Stimulated activated naive CD4-positive, alpha-beta T cell treated with Interleukin-2 at 50 U/mL for 16 hours (primary cell): ENCODE data around the gene FGL2.
"Not testable (repeated sequence)": the region's sequence is repeated elsewhere in the genome, so short reads cannot be mapped to it uniquely, and the experiment has no call there.

Source experiments
- DNase-seq: peaks from one replicate; lab custom pipeline; 2025; lab: John Stamatoyannopoulos, UW

Gene FGL2

DNA sequence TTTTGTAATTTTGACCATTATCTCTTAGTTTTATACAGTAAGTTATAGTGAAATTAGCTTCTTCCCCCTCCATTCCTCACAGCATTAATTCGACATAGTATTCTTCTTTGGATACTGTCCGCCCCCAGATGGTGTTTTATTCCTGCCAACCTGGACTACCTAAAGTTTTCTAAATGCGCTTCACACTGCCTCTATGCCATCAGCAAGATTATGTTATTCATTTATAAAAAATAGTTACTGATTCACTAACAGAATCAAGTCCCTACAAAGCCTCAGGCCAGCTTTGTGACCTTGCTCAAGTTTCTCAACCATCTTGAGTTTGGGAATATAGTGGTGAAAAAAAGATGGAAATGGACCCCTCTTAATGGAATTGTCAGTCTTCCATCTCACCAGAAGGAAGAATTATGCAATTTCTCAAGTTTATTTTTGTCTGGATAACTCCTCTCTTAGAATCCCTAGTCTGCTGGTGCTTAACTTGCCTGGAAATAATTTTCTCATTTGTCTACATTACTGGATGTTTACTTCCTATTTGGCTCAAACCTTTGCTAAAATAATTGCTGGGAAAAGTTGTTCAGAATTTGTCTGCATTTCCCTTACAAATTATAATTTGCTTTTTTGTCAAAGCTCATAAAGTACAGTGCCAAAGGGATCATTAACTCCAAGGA lies 16.7 kb upstream of the FGL2 start:
- DNase-seq: no peak

- no peak for DNase-seq
Measured at GRCh38 chr7:77209479-77210139, 10.0 kb upstream of the FGL2 start.

GRCh38 chr7:77208416-77208815 lies 8.8 kb upstream of the FGL2 start:
- DNase-seq: no peak

GRCh38 chr7:77205706-77206105 lies 6.1 kb upstream of the FGL2 start:
- no peak for DNase-seq

GRCh38 chr7:77202481-77202976 lies 2.9 kb upstream of the FGL2 start:
- no peak for DNase-seq

GRCh38 chr7:77200542-77200941 lies 923 bp upstream of the FGL2 start:
- DNase-seq: no peak

DNA sequence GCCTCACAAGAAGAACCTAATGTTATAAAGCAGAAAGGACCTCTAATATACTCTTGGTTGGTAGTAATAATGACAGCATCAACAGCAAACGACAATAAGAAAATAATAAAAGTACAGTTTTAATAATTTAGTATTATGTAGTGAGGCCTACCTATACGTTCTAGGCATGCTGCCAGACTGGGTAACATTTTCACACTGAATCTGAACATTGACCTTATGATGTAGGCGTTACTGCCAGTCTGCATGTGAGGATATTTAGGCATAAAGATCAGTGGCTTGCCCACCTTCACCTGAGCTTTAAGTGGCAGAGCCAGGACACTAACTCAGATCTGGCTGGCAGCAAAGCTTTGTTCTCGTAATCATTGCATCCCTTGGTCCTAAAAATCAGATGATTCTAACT lies 2.5 kb downstream of the FGL2 start:
- no peak for DNase-seq

DNA sequence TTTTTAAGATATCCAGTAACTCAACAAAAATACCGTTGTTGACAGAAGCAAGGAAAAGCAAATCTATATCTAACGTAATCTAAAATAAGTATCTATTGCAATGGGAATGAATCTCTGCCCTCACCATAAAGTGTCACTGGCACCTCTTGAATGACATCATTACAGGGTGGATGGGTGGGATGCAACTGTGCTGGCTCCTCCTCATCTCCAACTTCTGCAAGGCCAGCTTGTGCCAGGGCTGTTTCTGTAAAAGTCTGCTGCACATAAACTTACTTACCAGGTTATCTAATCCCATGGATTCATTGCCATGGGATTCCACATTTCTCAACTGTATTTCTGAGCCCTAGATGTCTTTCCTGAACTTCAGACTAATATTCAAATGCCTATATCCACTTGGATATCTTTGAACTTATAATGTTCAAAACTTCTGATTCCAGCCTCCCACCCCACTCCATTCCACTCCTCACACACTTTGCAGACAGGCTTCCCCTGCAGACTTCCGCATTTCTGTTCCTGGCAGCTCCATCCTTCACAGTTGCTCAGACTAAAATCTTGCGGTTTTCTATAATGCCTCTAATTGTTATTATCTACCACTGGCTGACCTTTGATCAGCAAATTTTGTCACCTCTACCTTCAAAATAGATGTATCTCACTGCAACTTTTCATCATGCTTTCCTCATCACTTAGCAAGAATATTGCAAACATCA lies 10.7 kb downstream of the FGL2 start:
- no peak for DNase-seq

- DNase-seq: no peak
Measured at GRCh38 chr7:77185866-77186265, 13.8 kb downstream of the FGL2 start.

DNA sequence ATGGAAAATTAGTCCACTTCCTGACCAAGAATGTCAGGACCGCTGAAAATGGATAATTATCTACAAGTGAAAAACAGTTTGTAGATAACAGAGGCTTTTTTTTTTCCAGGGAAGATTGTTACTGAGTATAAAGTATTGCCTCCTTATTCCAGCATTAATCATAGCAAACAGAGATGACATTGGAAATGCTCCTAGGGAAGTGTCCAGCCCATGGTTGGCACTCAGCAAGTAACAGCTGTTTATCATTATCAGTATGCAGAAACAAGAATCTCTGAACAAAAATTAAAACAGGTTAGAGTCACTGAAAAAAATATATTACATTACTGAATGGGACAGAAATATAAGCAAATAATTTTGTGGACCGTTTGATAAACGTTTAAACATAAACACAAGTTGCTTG lies 14.6 kb downstream of the FGL2 start:
- no peak for DNase-seq

DNA sequence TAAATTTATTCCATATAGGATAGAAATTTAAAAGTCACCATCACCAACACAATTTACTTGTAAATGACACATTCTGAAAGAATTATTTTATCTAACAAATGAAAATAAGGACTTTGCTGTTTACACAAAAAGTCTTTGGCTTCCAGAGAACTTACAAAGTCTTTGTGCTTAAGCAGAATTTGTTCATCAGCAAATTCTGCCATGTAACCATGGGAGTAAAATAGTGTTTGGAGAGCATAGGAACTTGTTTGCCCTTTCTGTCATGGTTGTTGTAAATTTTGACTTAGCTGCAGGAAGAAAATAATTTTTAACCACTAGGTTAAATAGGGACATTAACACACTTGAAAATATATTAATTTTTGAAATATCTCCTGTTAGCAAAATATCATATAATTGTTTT lies 15.2 kb downstream of the FGL2 start:
- DNase-seq: no peak

- no peak for DNase-seq
Measured at GRCh38 chr7:77182261-77182660, 17.4 kb downstream of the FGL2 start.

DNA sequence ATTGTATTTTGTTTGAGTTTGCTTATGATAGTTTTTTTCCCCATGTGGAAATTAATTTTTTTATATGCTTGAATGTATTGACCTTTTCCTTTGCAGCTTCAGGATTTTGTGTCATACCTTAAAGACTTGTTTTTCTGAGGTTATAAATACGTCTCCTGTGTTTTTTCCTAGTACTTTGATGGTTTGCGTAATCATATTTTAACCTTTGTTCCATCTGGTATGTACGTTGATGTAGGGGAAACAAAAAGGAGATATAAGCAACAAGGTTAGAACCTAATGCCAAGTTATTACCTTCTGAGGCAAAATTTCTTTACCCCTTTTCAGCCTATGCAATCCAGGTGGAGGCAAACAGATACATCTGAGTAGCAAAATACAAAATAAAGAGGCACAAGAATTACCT lies 17.9 kb downstream of the FGL2 start:
- no peak for DNase-seq

GRCh38 chr7:77181015-77181595 lies 18.5 kb downstream of the FGL2 start:
- DNase-seq: no peak

DNA sequence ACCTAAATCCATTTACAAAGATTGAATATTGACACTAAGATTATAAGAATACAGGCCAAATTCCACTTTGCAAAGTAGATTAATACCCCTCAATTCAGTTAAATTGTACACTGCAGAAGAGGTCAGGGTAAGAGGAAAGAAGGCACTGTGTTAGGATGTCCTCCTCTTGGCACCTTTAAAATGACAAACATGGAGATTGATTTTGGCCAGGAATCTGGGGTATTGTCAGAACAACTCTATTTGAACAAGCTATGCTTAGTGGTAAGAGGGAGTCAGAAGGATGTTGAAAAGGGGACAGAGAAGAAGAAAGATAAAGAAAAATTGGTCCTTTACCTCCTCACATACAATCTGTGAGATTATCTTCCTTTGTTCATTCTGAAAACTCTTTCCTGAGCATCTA lies 21.6 kb downstream of the FGL2 start:
- not testable (repeated sequence) for DNase-seq

- DNase-seq: not testable (repeated sequence)
Measured at GRCh38 chr7:77177321-77177904, 22.2 kb downstream of the FGL2 start.

DNA sequence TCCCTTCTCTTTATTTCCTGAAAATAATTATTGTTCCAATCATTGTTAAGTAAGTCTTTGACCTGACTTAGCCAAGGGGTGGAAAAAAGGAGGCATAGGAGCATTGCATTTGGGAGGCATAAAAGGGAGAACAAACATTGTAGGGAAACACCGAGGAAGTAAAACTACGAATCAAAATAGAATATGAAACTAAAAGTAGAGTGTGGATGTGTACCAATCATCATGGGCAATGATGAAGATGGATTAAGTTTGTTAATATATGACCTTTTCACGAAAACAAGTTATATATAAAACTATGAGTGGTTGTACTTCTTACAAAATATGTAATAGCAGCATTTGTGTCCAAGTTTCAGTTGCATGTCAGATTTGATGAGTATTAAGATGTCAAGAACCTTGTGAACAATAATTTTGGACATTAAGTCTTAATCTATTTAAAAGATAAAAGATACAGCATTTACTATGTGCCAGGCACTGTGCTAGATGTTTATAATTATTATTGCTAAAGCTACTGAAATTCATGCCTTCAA lies 24.3 kb downstream of the FGL2 start:
- DNase-seq: not testable (repeated sequence)

DNA sequence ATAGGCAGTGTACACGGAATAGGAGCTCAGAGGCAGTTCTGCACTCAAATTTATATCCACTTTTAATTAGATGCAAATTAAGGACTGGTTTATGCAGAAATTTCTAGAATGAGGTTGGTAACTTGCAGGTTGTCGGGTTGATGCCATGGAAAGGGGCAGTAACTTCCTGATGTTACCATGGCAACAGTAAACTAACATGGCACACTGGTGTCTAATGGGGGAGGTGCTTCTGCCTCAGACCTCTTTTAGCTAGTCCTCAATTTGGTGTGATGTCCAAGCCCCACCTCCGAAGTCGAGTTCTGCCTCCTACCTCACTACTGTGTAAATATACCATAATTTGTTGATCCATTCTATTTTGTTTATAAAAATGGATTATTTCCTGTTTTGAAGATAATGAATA lies 25.2 kb downstream of the FGL2 start:
- not testable (repeated sequence) for DNase-seq

DNA sequence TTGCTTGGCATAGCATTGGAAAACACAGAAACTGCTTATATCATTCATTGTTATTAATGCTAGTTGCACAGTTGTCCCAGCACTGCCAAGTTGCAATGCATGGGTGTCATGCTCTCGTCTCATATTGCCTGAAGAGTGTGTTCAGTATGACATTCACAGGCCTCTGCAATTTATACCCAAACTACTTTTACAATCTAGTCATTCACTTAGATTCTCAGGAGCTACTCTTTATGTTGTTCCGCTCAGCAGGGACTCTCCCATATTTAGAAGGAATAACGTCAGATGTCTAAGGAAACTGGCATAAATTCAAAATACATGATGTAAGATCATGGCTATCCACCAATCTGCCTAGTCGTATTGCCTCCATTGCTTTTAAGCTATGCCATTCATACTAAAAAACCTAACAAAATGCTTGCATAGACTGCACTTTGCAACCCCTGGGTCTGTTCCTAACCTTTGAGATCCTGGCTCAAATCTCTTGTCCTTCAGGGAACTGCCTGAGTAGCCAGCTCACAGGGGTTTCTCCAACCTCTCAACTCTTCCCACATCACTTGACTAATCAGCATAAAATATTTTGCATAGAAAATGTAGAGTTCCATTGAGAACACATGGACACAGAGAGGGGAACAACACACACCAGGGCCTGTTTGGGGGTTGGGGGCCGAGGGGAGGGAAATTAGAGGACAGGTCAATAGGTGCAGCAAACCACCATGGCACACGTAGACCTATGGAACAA lies 27.0 kb downstream of the FGL2 start:
- DNase-seq: not testable (repeated sequence)

DNA sequence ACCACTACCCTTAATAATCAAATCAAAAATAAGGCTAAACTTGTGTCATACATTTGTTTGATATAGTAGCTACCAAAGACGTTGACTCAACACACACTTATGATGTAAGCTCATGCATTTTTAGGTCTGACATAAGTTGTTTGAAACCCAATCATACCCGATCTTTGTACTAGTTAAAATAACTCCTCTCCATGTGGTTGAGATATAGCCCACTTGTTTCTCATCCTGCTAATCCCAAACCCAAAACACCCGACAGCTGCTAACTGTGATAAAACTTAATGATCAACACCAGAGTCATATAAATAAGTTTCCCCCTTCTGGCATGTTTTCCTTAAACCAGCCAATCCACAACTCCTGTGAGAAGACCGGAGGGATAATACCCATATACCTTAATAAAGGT lies 28.5 kb downstream of the FGL2 start:
- DNase-seq: not testable (repeated sequence)

GRCh38 chr7:77157446-77157845 lies 42.2 kb downstream of the FGL2 start:
- no peak for DNase-seq
